HG02571 (cell line): ENCODE data around the gene RCE1.

Source experiments
- ATAC-seq: cut with Tn5 transposase; IDR thresholded peaks from one replicate; pipeline ENCODE4 v1.9.1; 2021; ENCODE audit warnings: mild to moderate bottlenecking, moderate library complexity; ENCODE audit not compliant: unreplicated experiment

RCE1 gene

GRCh38 chr11:66856496-66857233 lies 13.4 kb downstream of the RCE1 start, which contains the start of gene LRFN4:
LRFN4 (plus strand) TSS chr11:66857064; CDS start chr11:66857745, 681 bp downstream.
- peak; percentile 29 for ATAC-seq

GRCh38 chr11:66857234-66857926 lies 14.1 kb downstream of the RCE1 start:
- ATAC-seq, result no peak

GRCh38 chr11:66857927-66858185 lies 14.6 kb downstream of the RCE1 start:
- no peak for ATAC-seq

- ATAC-seq, result no peak
Observed at GRCh38 chr11:66858186-66858938, 15.1 kb downstream of the RCE1 start.

- no peak for ATAC-seq
Observed at GRCh38 chr11:66858939-66859685, 15.9 kb downstream of the RCE1 start.

GRCh38 chr11:66859686-66860448 lies 16.6 kb downstream of the RCE1 start:
- no peak for ATAC-seq

- no peak for ATAC-seq
Observed at GRCh38 chr11:66860449-66860831, 17.2 kb downstream of the RCE1 start.

- no peak for ATAC-seq
Observed at GRCh38 chr11:66861038-66861773, 18.0 kb downstream of the RCE1 start.

GRCh38 chr11:66861774-66862558 lies 18.7 kb downstream of the RCE1 start:
- ATAC-seq, result no peak

- no peak for ATAC-seq
Observed at GRCh38 chr11:66862559-66863037, 19.4 kb downstream of the RCE1 start.

GRCh38 chr11:66863428-66864125 lies 20.3 kb downstream of the RCE1 start:
- ATAC-seq, result no peak

GRCh38 chr11:66864172-66864901 lies 21.1 kb downstream of the RCE1 start:
- ATAC-seq, result no peak

GRCh38 chr11:66864924-66865697 lies 21.9 kb downstream of the RCE1 start:
- ATAC-seq, result no peak

GRCh38 chr11:66866007-66866406 lies 22.8 kb downstream of the RCE1 start:
- no peak for ATAC-seq

GRCh38 chr11:66866511-66866986 lies 23.3 kb downstream of the RCE1 start:
- no peak for ATAC-seq

GRCh38 chr11:66867425-66868040 lies 24.3 kb downstream of the RCE1 start:
- ATAC-seq, result no peak
